ENCODE data around the gene OXGR1.

OXGR1 gene

DNA sequence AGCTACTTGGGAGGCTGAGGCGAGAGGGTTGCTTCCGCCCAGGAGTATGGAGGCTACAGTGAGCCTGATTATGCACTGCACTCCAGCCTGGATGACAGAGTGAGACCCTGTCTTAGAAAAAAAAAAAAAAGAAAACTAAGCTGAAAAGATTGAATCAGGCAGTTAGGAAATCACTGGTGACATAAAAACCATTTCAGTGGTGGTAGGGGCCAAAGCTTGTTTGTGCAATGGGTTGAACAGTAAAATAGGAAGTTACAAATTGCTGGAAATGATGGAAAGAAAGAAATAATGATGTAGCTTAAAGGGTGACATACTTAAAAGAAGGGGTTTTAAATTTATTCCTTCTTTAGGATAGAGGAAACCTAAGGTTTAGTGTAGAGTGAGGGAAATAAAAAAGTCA is 4.8 kb upstream of the OXGR1 start:
- DNase-seq (ENCODE audit: low read depth), result no peak
- TF ChIP-seq, protein P1, sequence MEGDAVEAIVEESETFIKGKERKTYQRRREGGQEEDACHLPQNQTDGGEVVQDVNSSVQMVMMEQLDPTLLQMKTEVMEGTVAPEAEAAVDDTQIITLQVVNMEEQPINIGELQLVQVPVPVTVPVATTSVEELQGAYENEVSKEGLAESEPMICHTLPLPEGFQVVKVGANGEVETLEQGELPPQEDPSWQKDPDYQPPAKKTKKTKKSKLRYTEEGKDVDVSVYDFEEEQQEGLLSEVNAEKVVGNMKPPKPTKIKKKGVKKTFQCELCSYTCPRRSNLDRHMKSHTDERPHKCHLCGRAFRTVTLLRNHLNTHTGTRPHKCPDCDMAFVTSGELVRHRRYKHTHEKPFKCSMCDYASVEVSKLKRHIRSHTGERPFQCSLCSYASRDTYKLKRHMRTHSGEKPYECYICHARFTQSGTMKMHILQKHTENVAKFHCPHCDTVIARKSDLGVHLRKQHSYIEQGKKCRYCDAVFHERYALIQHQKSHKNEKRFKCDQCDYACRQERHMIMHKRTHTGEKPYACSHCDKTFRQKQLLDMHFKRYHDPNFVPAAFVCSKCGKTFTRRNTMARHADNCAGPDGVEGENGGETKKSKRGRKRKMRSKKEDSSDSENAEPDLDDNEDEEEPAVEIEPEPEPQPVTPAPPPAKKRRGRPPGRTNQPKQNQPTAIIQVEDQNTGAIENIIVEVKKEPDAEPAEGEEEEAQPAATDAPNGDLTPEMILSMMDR (IDR thresholded peaks at IDR 0.05; ENCODE audit: control insufficient read depth, insufficient read depth, low read depth, low read length, missing control alignments), result no peak

DNA sequence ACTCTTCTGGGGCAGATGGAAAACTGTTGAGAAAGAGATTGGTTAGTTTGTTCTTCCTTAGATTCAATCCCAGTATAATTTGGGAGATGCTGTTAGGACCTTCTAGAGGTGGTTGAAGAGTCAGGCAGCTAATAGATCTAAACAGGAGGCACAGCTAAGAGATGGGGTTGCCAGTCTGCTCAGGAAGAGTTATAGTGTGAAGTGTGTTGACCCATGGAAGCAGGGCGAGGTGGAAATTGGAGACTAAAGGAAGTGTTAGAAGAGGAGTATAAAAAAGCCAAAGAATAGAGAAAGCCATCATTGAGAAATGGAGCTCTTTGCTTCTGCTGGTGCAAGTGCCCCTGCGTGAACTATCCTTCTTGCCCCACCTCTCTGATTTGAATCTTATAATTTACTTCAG is 3.8 kb upstream of the OXGR1 start:
- no peak for DNase-seq (ENCODE audit: low read depth)
- TF ChIP-seq, protein P1 (IDR thresholded peaks at IDR 0.05; ENCODE audit: control insufficient read depth, insufficient read depth, low read depth, low read length, missing control alignments), result no peak
- H3K4me3 ChIP-seq (ENCODE audit: control insufficient read depth, low read depth, low read length), result no peak overlapping the region

More for the DNA sequence above, 4.8 kb upstream of the OXGR1 start:
- H3K4me3 ChIP-seq (ENCODE audit: control insufficient read depth, low read depth, low read length), result no peak overlapping the region

DNA sequence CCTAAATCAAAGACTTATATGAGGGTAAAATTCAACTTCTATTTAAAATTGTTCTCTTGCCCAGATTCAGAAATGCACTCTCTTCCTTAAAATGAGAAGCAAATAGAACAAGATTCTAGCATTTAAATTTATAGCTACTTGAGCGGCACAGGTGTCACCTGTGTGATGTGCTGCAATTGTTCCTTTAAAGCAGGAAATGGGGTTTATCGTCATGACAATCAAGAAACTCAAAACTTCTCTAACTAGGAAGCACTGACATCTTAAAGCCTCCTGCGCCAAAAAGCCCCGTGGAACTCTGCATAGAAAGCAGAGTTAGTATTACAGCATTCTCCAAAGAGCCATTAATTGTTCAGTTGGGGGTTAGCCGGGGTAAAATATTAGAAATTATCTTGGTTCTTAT is 2.6 kb upstream of the OXGR1 start:
- no peak for DNase-seq (ENCODE audit: low read depth)
- no peak overlapping the region for H3K4me3 ChIP-seq (ENCODE audit: control insufficient read depth, low read depth, low read length)
- TF ChIP-seq, protein P1 (IDR thresholded peaks at IDR 0.05; ENCODE audit: control insufficient read depth, insufficient read depth, low read depth, low read length, missing control alignments), result no peak

DNA sequence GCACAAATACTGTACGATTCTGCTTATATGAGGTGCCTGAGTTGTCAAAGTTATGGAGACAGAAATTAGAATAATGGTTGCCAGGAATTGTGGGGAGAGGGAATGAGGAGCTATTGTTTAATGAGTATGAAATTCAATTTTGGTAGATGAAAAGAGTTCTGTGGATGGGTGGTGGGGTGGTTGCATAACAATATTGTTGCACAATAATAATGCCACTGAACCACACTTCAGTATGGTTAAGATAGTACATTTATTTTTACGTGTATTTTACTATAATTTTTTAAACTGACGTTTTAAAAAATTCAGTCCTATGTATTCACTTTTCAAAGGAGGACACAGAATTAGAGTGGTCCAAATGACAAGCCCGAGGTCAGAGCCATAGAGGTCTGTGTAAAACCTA is 1.8 kb upstream of the OXGR1 start:
- H3K4me3 ChIP-seq (ENCODE audit: control insufficient read depth, low read depth, low read length), result no peak overlapping the region
- TF ChIP-seq, protein P1 (IDR thresholded peaks at IDR 0.05; ENCODE audit: control insufficient read depth, insufficient read depth, low read depth, low read length, missing control alignments), result no peak
- DNase-seq (ENCODE audit: low read depth), result no peak

DNA sequence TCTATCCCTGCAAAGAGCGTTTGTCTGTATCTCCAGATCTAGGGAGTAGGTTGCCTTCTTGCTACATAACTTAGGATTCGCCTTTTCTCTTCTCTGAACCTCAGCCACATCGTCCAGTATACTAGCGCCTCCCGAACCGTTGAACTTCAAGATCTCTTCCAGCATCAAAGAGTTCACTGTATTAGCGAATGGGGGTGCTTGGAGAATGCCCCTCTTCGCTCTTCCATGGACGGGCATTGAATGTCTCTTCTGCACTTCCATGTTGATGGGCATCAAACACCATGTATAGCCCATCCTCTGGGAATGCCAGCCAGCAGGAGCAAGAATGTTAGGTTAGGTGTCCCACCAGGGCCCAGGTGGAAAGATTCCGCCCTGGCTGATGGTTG is 575 bp upstream of the OXGR1 start:
- no peak for DNase-seq (ENCODE audit: low read depth)
- TF ChIP-seq, protein P1 (IDR thresholded peaks at IDR 0.05; ENCODE audit: control insufficient read depth, insufficient read depth, low read depth, low read length, missing control alignments), result no peak
- no peak overlapping the region for H3K4me3 ChIP-seq (ENCODE audit: control insufficient read depth, low read depth, low read length)

DNA sequence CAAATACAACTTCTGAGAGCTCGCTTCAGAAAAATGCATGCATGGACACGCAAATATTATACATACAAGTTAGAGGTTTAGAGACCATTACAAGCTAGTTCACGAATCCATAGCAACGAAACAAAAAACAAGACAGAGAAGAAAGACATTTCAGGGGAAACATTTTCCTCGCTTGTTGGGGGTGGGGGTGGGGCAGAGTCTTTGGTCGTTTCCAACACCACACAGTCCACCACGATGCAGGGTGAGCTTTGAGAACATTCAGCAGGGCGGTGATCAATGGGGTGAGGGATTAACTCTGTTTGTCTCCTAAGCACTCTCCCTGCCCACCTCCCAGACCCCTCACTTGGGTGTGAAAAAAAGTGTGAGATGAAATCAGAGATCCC is 651 bp downstream of the OXGR1 start:
- TF ChIP-seq, protein P1 (IDR thresholded peaks at IDR 0.05; ENCODE audit: control insufficient read depth, insufficient read depth, low read depth, low read length, missing control alignments), result no peak
- H3K4me3 ChIP-seq (ENCODE audit: control insufficient read depth, low read depth, low read length), result no peak overlapping the region
- DNase-seq (ENCODE audit: low read depth), result no peak

DNA sequence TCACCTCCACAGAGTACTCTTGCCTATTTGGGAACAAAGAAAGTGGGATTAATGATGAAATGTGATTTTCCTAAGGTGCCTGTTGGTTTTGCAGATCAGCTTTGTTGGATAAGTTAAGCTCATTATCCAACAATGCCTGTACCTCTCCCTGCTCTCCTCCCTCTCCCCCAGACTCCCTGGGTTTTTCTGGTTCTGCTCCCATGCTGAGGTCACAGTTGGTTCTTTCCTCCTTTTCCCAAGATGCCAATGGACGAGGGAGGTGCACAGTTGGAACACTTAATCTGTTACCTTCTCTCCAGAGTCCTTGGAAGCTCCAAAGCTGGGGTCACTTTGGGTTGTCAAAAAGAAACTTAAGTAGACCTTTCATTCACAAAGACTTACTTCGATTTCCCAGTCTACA is 1.6 kb downstream of the OXGR1 start:
- no peak for DNase-seq (ENCODE audit: low read depth)
- TF ChIP-seq, protein P1 (IDR thresholded peaks at IDR 0.05; ENCODE audit: control insufficient read depth, insufficient read depth, low read depth, low read length, missing control alignments), result no peak
- H3K4me3 ChIP-seq (ENCODE audit: control insufficient read depth, low read depth, low read length), result no peak overlapping the region

All from AG09309 (cell line).